Adrenal gland (tissue), 12 donors: ENCODE data around the gene CMTM4. TPM values are rescaled to one million over a fixed set of nuclear protein-coding genes. Genes with fewer than 3 reads are reported as not detected.

Experiments
- DNase-seq, 7 donors: peaks; one replicate each; pipeline ENCODE4 v3.0.0-alpha.2; 2019 to 2020
- H3K27ac ChIP-seq, 5 donors: fragments of 200-600 bp; sonication (generic) in 4 of 5; 1 replicate in 3 of 5; 2 replicates in 2 of 5; pipeline versions ENCODE4 v1.5.1 to v1.8.0; 2016 to 2020; ENCODE audit warnings: mild to moderate bottlenecking in 1 of 5
- H3K27me3 ChIP-seq: fragments of 200-600 bp; 2 replicates; pipeline ENCODE4 v1.8.0; 2021
- H3K36me3 ChIP-seq, 2 donors: fragments of 200-600 bp; replicated peaks in 1 of 2; 1 replicate in 1 of 2; 2 replicates in 1 of 2; pipeline versions ENCODE4 v1.5.1 to v1.8.0; 2018 to 2022
- H3K4me1 ChIP-seq, 2 donors: fragments of 200-600 bp; replicated peaks in 1 of 2; 1 replicate in 1 of 2; 2 replicates in 1 of 2; pipeline versions ENCODE4 v1.5.1 to v1.8.0; 2018 to 2021
- H3K4me3 ChIP-seq, 4 donors: fragments of 200-600 bp; sonication (generic) in 3 of 4; one replicate each; pipeline ENCODE4 v1.5.1; 2016 to 2018
- H3K9me3 ChIP-seq, 3 donors: fragments of 200-600 bp; sonication (generic) in 1 of 3; replicated peaks in 1 of 3; 1 replicate in 2 of 3; 2 replicates in 1 of 3; pipeline versions ENCODE4 v1.5.1 to v1.8.0; 2016 to 2021
- POLR2A ChIP-seq, 2 donors: fragments of 450-650 bp; IDR thresholded peaks; one replicate each; pipeline ENCODE4 v1.6.1; 2017; ENCODE audit warnings: antibody characterized with exemption in 2 of 2, mild to moderate bottlenecking in 2 of 2, moderate library complexity in 1 of 2
- WGBS, 4 donors: extraction: QIAGEN DNeasy Blood & Tissue Kit in 2 of 4; methylation state at CpG; one replicate each; pipeline versions ENCODE4 v1.1.5 to v1.1.7; 2013 to 2017; 5-methylcytosine and 5-hydroxymethylcytosine counted together
- intact Hi-C, 2 donors: fragments of 100-400 bp; cut with DNase I; formaldehyde crosslinking; loops; one replicate each; pipeline versions ENCODE4 v1.14.1 to v1.15.0; 2022 to 2023
- polyA plus RNA-seq, 3 donors: library from polyadenylated mRNA; stranded (reverse); fragments of 200-250 nt in 2 of 3; fragments of 350-450 nt in 1 of 3; fragmentation: Illumina TruSeq in 1 of 3; extraction: RNeasy Lipid Tissue Mini Kit (QIAGEN cat#74804) in 1 of 3; gene quantifications; one replicate each; pipeline ENCODE4 v1.2.3, GENCODE V29; 2013 to 2014
- total RNA-seq, 9 donors: library from RNA; depleted of rRNA in 4 of 9; stranded (reverse); fragments of >200 nt in 4 of 9; fragments of 120-200 nt in 1 of 9; fragmentation: NEBNext Ultra II Directional in 1 of 9; extraction: Animal tissue kit (Norgen Biotek cat#: 25700) in 1 of 9; gene quantifications; one replicate each; pipeline versions ENCODE4 v1.1.0 to v1.2.4, GENCODE V29; 2013 to 2023
- TF ChIP-seq, protein P1 (sequence below), 6 experiments: fragments of 450-650 bp in 4 of 6; fragments of 200-600 bp in 2 of 6; sonication (generic) in 1 of 6; IDR thresholded peaks; 1 replicate in 5 of 6; 2 replicates in 1 of 6; pipeline versions ENCODE4 v1.5.1 to v1.8.0; 2016 to 2021; ENCODE audit warnings: antibody characterized with exemption in 6 of 6, mild to moderate bottlenecking in 2 of 6, moderate library complexity in 1 of 6
- donor health status: healthy with polysubstance abuse.
- donor health status: Bipolar disorder and iron deficiency.
- donor health status: DM: yes; HTN: yes; CAD: no.
- donor health status: DM: no; HTN: no; CAD: no.
- donor health status: DM: no; HTN: no; CAD: no.
- donor health status: DM: yes; HTN: yes; CAD: no.

CMTM4 gene
- total and polyA plus RNA-seq, 12 donors, result 9.2 to 35.3 (median 20.0) TPM

DNA sequence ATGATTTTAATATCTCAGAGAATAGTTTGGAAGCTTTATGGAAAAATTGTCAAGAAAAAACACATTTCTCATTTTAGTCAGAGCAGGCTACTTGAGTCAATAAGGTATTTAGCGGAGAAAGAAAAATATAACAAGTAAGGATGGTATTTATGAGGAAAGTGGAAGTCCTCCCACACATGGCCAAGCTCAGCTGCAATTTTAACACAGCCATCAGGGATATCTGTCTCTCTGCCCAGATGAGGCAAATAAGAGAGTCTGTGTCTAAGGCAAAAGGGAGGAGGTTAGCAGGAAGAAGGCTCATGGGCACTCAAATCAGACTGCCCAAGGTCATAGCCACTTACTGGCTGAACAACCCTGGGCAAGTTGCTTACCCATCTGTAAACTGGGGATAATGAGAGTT is 122.5 kb downstream of the CMTM4 start:
- DNase-seq, result no peak
- H3K27ac ChIP-seq, result no peak overlapping the region
- intact Hi-C loops, result no loop called here
- H3K4me1 ChIP-seq, result peaks cover 8 to 14% of the 10 kb centered on the region in 2 donors
- WGBS, 4 donors, result 76 to 93% (median 88%) methylated on average over 1 of the region's 1 CpG
- H3K4me3 ChIP-seq, result no peak overlapping the region
- H3K9me3 ChIP-seq, result no peaks in the 10 kb centered on the region
- no peak for TF ChIP-seq POLR2A (IDR thresholded peaks at IDR 0.05)
- TF ChIP-seq, protein P1, sequence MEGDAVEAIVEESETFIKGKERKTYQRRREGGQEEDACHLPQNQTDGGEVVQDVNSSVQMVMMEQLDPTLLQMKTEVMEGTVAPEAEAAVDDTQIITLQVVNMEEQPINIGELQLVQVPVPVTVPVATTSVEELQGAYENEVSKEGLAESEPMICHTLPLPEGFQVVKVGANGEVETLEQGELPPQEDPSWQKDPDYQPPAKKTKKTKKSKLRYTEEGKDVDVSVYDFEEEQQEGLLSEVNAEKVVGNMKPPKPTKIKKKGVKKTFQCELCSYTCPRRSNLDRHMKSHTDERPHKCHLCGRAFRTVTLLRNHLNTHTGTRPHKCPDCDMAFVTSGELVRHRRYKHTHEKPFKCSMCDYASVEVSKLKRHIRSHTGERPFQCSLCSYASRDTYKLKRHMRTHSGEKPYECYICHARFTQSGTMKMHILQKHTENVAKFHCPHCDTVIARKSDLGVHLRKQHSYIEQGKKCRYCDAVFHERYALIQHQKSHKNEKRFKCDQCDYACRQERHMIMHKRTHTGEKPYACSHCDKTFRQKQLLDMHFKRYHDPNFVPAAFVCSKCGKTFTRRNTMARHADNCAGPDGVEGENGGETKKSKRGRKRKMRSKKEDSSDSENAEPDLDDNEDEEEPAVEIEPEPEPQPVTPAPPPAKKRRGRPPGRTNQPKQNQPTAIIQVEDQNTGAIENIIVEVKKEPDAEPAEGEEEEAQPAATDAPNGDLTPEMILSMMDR (IDR thresholded peaks at IDR 0.05), result no peak
- H3K27me3 ChIP-seq, result no peaks in the 10 kb centered on the region
- H3K36me3 ChIP-seq, result no peaks in the 10 kb centered on the region

DNA sequence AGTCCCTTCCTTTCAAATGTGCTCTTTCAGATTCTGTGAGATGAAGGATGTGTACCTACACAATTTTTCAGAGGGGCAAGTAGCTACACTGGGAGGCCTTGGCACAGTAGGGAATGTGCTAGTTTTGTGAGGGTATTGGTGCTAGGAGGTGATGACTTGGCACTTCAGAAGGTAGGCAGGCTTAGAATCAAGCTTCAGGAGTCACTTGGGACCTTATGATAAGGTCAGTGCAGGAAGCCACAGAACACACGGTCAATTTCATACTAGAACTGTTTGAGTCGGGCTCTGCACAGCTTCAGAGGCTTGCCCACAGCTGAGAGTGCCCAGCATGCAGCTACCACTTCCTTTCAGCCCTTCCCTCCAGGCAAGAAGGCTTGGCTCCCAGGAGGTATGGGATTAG is 124.2 kb downstream of the CMTM4 start:
- TF ChIP-seq, protein P1 (IDR thresholded peaks at IDR 0.05), result no peak
- TF ChIP-seq POLR2A (IDR thresholded peaks at IDR 0.05), result no peak
- Histone ChIP-seq H3K4me3 (no peak overlapping the region), H3K9me3 (no peaks in the 10 kb centered on the region), H3K36me3 (no peaks in the 10 kb centered on the region), H3K4me1 (peaks cover 0 to 12% of the 10 kb centered on the region in 2 donors), H3K27ac (no peak overlapping the region), H3K27me3 (no peaks in the 10 kb centered on the region)
- intact Hi-C loops, result no loop called here
- WGBS, 4 donors, result 63 to 69% (median 65%) methylated on average over 2 of the region's 2 CpGs
- DNase-seq, result no peak

DNA sequence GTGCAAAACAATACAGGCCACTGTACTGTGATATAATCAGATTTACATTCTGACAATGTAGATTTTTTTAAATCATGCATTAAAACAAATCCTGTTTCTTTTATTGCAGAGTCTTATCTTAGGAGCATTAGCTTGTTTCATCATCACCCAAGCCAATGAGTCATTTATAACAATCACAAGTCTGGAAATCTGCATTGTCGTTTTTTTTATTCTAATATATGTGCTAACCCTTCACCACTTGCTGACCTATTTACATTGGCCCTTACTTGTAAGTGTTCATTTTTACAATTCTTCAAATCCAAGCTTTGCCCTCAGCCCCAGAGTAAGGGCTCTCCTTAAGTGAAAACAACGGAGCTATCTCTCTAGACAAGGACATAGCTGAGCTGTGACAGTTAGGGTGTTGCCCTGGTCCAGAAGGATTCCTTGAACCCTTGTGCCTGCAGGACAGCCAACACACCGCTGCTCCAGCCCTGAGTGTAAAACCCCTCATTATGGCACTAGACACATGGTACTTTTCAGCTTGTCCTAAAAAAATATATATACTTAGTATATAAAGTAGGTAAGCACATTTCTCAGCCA is 126.6 kb downstream of the CMTM4 start:
- Histone ChIP-seq H3K4me3 (no peak overlapping the region), H3K9me3 (no peaks in the 10 kb centered on the region), H3K36me3 (peaks cover 0 to 17% of the 10 kb centered on the region in 2 donors), H3K27me3 (no peaks in the 10 kb centered on the region), H3K4me1 (peaks cover 0 to 12% of the 10 kb centered on the region in 2 donors), H3K27ac (no peak overlapping the region)
- no peak for DNase-seq
- TF ChIP-seq, protein P1 (IDR thresholded peaks at IDR 0.05), result no peak
- no peak for TF ChIP-seq POLR2A (IDR thresholded peaks at IDR 0.05)
- intact Hi-C loops, result no loop called here
- 24 to 49% (median 30%) methylated on average over 3 of the region's 3 CpGs for WGBS, 4 donors

DNA sequence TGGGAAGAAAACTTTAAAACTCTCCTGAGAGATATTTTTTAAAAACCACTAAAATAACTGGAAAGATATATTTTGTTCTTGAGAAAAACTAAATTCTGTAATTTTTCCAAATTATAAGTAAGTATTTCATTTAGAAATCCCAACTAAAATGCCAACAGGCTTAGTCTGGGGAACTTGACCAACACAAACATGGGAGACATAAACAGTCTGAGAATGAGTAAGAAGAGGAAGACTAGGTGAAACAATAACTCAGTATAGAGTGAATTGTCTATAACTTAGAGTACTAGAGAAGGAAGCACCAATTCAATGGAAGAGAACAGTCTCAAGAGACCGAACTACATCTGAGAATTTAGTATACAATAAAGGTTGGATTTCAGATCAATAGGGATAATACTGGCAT is 127.4 kb downstream of the CMTM4 start:
- H3K4me1 ChIP-seq, result peaks cover 0 to 12% of the 10 kb centered on the region in 2 donors
- H3K27ac ChIP-seq, result peak overlapping the region in 1 of 5 donors; percentile 4
- no peaks in the 10 kb centered on the region for H3K9me3 ChIP-seq
- peaks cover 0 to 20% of the 10 kb centered on the region in 2 donors for H3K36me3 ChIP-seq
- H3K4me3 ChIP-seq, result no peak overlapping the region
- WGBS, 4 donors, result 96 to 100% (median 98%) methylated on average over 1 of the region's 1 CpG
- intact Hi-C loops, result no loop called here
- TF ChIP-seq, protein P1 (IDR thresholded peaks at IDR 0.05), result no peak
- TF ChIP-seq POLR2A (IDR thresholded peaks at IDR 0.05), result no peak
- DNase-seq, result no peak
- H3K27me3 ChIP-seq, result no peaks in the 10 kb centered on the region
